HG02938 (cell line): Measurements from ENCODE around the gene KIF4B.
"Not testable (repeated sequence)": the region's sequence is repeated elsewhere in the genome, so short reads cannot be mapped to it uniquely, and the experiment has no call there.

Experiments
- ATAC-seq: cut with Tn5 transposase; IDR thresholded peaks from one replicate; pipeline ENCODE4 v1.9.1; 2021; ENCODE audit warnings: mild to moderate bottlenecking, moderate library complexity; ENCODE audit not compliant: unreplicated experiment

Gene KIF4B

GRCh38 chr5:155013526-155013925 is at the start of gene KIF4B:
Gene KIF4B, plus strand, starts transcription at chr5:155013755. Its CDS starts 105 bp downstream, at chr5:155013860.
- no peak for ATAC-seq

DNA sequence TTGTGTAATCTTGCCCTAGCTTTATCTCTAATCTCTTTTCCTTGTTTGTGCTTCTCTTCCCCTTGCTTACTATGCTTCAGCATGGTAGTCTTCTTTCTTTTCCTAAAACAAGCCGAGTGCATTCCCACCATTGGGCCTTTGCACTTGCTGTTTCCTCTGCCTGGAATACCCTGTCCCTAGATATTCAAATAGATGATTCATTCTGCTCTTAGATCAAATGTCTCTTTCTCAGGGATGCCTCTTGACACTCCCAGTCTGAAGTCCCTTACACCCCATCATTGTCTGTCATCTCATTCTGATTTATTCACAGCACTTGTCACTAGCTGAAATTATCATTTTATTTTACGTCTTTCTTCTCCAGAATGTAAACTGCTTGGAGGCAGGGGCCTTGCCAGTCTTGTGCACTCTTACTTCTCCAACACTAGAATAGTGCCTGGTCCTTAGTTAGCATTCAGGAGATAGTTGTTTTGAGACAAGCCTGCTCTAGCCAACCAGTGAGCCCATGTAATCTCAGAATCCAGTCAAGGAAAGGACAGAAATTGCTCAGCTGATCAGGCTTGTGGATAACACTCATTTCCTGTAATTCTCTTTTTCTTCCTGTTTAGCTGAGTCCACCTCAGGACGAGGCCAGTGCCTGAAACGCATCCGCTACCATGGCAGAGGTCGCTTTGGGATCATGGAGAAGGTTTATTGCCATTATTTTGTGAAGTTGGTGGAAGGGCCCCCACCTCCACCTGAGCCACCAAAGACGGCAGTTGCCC is 47.3 kb upstream of the KIF4B start:
- ATAC-seq = no peak

GRCh38 chr5:154966874-154967273 is 46.7 kb upstream of the KIF4B start:
- no peak for ATAC-seq

GRCh38 chr5:154967421-154968024 is 46.0 kb upstream of the KIF4B start:
- ATAC-seq = no peak

GRCh38 chr5:154968953-154969352 is 44.6 kb upstream of the KIF4B start:
- no peak for ATAC-seq

DNA sequence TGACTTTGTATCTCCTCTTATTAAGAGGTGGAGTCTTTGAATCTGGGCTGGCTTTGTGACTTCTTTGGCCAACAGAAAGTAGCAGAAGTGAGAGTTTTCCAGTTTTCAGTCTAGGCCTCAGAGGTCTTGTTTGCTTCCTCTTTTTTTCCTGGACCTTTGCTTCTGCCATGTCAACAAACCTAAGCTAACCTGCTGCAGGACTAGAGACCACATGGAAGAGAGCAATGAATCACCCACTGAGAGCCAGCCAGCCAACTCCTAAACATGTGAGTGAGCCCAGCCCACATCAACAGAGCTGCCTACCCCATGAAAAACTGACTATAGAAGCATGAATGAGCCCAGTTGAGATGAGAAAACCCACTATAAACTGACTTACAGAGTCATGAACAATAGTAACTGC is 42.8 kb upstream of the KIF4B start:
- no peak for ATAC-seq

DNA sequence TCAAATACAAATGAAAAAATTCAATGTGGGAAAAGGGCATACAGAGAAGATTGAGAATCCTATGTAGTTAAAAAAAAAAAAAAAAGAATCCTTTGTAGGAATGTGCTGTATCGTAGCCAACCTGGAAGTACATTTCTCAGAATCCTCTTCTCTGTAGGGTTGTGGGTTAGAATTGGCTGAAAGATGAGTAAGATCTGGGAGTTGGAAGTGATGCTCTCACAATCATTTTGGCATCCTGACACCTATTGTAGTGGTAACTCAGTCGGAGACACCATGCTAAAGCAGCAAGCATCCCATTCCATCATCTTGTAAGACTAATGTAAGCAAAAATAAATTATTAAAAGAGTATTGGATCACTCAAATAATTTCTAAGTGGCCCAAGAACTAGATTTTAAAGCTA is 42.1 kb upstream of the KIF4B start:
- ATAC-seq = no peak

DNA sequence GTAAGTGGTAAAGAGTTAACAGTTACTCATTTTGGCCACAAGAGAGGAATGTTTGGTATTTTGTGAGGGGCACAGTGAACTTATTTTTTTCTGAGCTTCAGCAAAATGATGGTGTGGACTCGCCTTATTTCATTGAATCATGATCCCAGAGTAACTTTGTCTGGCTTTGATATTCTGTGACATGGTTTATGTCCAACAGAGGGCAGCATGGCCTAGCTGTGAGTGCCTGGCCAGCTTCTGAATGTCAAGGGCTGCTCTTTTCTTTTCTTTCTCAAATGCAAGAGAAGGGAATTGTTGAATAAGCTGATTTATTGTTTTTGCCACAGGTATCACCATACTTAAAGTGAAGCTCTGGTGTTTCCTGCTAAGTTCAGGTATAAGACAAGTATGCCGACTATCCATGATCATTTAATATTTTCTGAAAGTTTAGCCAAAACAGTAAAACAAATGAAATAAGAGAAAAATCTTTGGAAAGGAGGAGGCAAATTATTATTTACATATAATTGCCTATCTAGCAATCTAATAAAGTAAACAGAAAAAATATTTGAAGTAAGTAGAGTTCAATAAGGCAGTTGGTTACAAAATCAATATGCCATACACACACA is 41.0 kb upstream of the KIF4B start:
- no peak for ATAC-seq

GRCh38 chr5:154976082-154976481 is 37.5 kb upstream of the KIF4B start:
- ATAC-seq = not testable (repeated sequence)

DNA sequence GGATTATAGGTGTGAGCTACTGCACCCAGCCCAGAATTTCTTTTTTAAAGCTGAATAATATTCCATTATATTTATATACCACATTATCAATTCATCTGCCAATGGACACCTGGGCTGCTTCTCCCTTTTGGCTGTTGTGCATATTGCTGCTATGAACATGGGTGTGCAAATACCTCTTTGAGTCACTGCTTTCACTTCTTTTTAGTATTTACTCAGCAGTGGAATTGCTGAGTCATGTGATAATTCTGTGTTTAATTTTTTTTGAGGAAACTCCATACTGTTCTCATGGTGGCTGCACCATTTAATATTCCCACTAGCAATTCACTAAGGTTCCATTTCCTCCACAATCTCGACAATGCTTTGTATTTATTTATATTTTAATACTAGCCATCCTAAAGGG is 36.1 kb upstream of the KIF4B start:
- no peak for ATAC-seq

GRCh38 chr5:154978294-154978693 is 35.3 kb upstream of the KIF4B start:
- not testable (repeated sequence) for ATAC-seq

GRCh38 chr5:154984946-154985516 is 28.5 kb upstream of the KIF4B start:
- no peak for ATAC-seq

DNA sequence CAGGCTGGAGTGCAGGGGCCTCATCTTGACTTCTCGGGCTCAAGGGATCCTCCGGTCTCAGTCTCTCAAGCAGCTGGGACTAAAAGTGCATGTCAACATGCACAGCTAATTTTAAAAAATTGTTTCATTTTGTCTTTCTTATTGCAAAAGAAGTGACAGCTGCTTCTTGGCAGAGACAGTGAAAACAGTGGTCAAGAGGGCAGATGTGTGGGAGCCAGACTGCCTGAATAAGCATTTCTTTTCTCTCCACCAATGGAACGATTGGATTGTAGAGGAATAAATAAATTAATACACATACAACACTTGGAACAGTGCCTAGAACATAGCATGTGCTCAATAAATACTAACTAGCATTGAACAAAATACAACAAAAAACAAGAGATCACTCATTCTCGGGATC is 27.4 kb upstream of the KIF4B start:
- no peak for ATAC-seq

GRCh38 chr5:154989626-154990025 is 23.9 kb upstream of the KIF4B start:
- no peak for ATAC-seq

- no peak for ATAC-seq
These were observed 20.1 kb upstream of the KIF4B start for GRCh38 chr5:154993461-154993860.

GRCh38 chr5:154995679-154996078 is 17.9 kb upstream of the KIF4B start:
- no peak for ATAC-seq

- no peak for ATAC-seq
These were observed 15.8 kb upstream of the KIF4B start for GRCh38 chr5:154997746-154998145.

DNA sequence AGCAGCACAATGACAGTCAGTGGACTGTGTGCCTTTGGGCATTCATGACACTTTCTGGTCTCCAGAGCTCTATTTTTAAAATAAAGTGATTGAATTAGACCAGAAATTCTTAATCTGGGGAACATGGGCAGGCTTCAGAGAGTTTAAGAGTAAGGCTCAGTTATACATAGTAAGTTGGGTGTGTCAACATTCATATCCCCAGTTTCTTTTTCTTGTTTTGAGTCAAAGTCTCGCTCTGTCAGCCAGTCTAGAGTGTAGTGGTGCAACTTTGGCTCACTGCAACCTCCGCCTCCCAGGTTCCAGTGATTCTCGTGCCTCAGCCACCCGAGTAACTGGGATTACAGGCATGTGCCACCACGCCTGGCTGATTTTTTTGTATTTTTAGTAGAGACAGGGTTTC is 13.7 kb upstream of the KIF4B start:
- ATAC-seq = no peak

- no peak for ATAC-seq
These were observed 12.0 kb upstream of the KIF4B start for GRCh38 chr5:155001523-155001922.

DNA sequence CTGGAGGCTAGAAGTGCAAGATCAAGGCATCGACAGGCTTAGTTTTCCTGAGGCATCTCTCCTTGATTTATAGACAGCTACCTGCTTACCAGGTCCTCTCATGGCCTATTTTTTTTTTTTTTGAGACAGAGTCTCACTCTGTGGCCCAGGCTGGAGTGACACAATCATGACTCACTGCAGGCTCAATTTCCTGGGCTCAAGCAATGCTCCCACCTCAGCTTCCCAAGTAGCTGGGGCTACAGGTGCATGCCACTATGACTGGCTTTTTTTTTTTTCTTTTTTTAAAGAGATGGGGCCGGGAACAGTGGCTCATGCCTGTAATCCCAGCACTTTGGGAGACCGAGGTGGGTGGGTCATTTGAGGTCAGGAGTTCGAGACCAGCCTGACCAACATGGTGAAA is 10.8 kb upstream of the KIF4B start:
- ATAC-seq = not testable (repeated sequence)

GRCh38 chr5:155004138-155004744 is 9.3 kb upstream of the KIF4B start:
- ATAC-seq = no peak
